ENCODE measurements around the gene PBX1.

PBX1 gene

DNA sequence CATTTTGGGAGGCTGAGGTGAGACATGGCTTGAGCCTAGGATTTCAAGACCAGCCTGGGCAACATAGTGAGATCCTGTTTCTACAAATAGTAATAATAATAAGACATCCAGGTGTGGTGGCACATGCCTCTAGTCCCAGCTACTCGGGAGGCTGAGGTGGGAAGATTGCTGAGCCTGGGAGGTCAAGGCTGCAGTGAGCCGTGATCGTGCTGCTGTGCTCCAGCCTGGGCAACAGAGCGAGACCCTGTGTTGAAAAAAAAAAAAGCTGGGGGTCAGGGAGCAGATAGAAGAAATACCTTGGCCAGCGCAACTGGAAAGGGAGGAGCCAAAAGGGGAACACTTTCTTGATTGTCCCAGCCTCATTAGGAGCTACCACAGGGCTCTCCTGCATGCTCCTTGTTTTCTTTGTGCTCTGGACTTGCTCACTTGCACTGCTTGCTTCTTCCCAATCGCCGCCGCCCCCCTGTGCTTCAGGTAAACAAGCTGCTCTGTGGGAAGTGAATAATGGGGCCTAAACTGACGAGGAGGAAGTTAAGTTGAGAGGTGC lies 31.1 kb downstream of the PBX1 start:
- TF ChIP-seq, protein P1, sequence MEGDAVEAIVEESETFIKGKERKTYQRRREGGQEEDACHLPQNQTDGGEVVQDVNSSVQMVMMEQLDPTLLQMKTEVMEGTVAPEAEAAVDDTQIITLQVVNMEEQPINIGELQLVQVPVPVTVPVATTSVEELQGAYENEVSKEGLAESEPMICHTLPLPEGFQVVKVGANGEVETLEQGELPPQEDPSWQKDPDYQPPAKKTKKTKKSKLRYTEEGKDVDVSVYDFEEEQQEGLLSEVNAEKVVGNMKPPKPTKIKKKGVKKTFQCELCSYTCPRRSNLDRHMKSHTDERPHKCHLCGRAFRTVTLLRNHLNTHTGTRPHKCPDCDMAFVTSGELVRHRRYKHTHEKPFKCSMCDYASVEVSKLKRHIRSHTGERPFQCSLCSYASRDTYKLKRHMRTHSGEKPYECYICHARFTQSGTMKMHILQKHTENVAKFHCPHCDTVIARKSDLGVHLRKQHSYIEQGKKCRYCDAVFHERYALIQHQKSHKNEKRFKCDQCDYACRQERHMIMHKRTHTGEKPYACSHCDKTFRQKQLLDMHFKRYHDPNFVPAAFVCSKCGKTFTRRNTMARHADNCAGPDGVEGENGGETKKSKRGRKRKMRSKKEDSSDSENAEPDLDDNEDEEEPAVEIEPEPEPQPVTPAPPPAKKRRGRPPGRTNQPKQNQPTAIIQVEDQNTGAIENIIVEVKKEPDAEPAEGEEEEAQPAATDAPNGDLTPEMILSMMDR (IDR thresholded peaks at IDR 0.05; ENCODE audit: low read length, missing control alignments), result no peak
- no peak for DNase-seq (ENCODE audit: low read depth)
- H3K4me3 ChIP-seq (replicated peaks; ENCODE audit: low read depth, low read length), result no peak overlapping the region

DNA sequence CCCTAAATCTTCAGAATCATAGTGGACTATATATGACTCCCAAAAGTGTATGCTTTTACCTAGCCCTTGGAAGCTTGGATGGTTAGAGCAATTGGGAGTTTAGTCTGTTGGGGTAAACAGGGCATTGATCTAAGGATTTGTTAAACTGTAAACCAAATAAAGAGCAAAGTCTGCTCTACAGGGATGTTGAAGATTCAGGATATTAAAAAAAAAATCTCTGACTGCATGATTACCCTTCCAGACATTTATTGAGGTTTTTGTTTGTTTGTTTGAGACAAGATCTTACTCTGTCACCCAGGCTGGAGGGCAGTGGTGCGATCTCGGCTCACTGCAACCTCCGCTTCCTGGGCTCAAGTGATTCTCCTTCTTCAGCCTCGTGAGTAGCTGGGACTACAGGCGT lies 31.6 kb downstream of the PBX1 start:
- no peak for DNase-seq (ENCODE audit: low read depth)
- TF ChIP-seq, protein P1 (IDR thresholded peaks at IDR 0.05; ENCODE audit: low read length, missing control alignments), result no peak
- H3K4me3 ChIP-seq (replicated peaks; ENCODE audit: low read depth, low read length), result no peak overlapping the region

DNA sequence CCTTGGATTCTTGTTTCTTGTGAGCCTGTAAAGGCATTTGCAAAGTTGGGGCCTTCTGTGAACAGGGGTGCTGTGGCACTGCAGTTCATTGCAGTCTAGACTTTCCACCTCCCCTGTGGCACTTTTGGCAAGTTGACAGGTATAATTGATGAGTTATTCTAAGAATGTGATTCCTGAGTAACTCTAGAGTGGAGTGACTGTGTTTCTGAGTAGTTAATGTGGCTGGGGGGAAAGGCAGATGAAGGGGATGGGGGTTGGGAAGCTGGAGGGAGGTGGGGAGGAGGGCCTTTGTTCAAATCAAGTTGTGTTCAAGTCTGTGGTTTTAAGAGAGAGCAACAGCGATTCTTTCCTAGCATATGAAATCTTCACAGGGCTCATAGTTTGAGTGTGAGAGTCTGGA lies 32.9 kb downstream of the PBX1 start:
- TF ChIP-seq, protein P1 (IDR thresholded peaks at IDR 0.05; ENCODE audit: low read length, missing control alignments), result no peak
- no peak overlapping the region for H3K4me3 ChIP-seq (replicated peaks; ENCODE audit: low read depth, low read length)
- peak; percentile 35 for DNase-seq (ENCODE audit: low read depth)

DNA sequence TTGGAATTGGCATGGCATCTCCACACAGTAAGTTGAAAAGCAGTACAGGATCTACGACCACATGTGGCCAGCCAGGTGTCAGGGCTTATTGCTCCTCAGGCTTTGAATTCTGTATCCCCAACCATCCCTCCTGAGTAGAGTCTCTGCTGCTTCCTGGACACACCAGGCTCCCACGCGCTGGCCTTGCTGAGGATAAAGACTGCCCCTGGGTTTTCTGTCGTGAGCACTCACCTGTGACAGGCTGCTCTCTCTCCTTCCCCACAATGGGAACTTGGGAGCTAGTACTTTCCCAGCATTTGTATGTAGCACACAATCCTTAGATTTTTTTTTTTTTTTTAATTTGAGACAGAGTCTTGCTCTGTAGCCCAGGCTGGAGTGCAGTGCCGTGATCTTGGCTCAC lies 33.6 kb downstream of the PBX1 start:
- no peak for DNase-seq (ENCODE audit: low read depth)
- TF ChIP-seq, protein P1 (IDR thresholded peaks at IDR 0.05; ENCODE audit: low read length, missing control alignments), result no peak
- H3K4me3 ChIP-seq (replicated peaks; ENCODE audit: low read depth, low read length), result no peak overlapping the region

GRCh38 chr1:164595212-164595611 lies 36.2 kb downstream of the PBX1 start:
- TF ChIP-seq, protein P1 (IDR thresholded peaks at IDR 0.05; ENCODE audit: low read length, missing control alignments), result no peak
- no peak for DNase-seq (ENCODE audit: low read depth)
- no peak overlapping the region for H3K4me3 ChIP-seq (replicated peaks; ENCODE audit: low read depth, low read length)

GRCh38 chr1:164596172-164596571 lies 37.2 kb downstream of the PBX1 start:
- TF ChIP-seq, protein P1 (IDR thresholded peaks at IDR 0.05; ENCODE audit: low read length, missing control alignments), result no peak
- H3K4me3 ChIP-seq (replicated peaks; ENCODE audit: low read depth, low read length), result no peak overlapping the region
- no peak for DNase-seq (ENCODE audit: low read depth)

- no peak overlapping the region for H3K4me3 ChIP-seq (replicated peaks; ENCODE audit: low read depth, low read length)
- DNase-seq (ENCODE audit: low read depth), result no peak
- TF ChIP-seq, protein P1 (IDR thresholded peaks at IDR 0.05; ENCODE audit: low read length, missing control alignments), result no peak
These were observed 39.7 kb downstream of the PBX1 start for GRCh38 chr1:164598719-164599118.
